SU-DHL-6 (cell line): ENCODE results near the gene FAT1.

Experiments
- H2AFZ ChIP-seq: fragments of 200-600 bp; sonication (generic); 2 replicates; pipeline ENCODE4 v1.6.1; 2014; ENCODE audit warnings: low read depth, mild to moderate bottlenecking, moderate library complexity, mixed read lengths, antibody characterized with exemption, low read length; ENCODE audit not compliant: severe bottlenecking
- H3F3A ChIP-seq: fragments of 200-600 bp; shearing (Covaris generic); 2 replicates; pipeline ENCODE4 v1.6.0; 2016; ENCODE audit warnings: antibody characterized with exemption, mild to moderate bottlenecking; ENCODE audit not compliant: insufficient read depth
- H3K27ac ChIP-seq: fragments of 200-600 bp; sonication (generic); 2 replicates; pipeline ENCODE4 v1.5.1; 2016; ENCODE audit warnings: low read depth, mild to moderate bottlenecking, low read length, moderate library complexity, mixed read lengths
- H3K27me3 ChIP-seq: fragments of 200-600 bp; sonication (generic), shearing (Covaris generic); 2 replicates; pipeline ENCODE4 v1.6.0; 2014; ENCODE audit warnings: mild to moderate bottlenecking, low read length
- H3K36me3 ChIP-seq: fragments of 200-600 bp; sonication (generic); 2 replicates; pipeline ENCODE4 v1.6.1; 2014; ENCODE audit warnings: mild to moderate bottlenecking, low read length, mixed read lengths
- H3K4me2 ChIP-seq: fragments of 300-600, 200-600 bp; shearing (Covaris generic), sonication (generic); 2 replicates; pipeline ENCODE4 v1.6.0; 2014; ENCODE audit warnings: low read length, low read depth, mild to moderate bottlenecking; ENCODE audit not compliant: poor library complexity, severe bottlenecking
- H3K4me3 ChIP-seq: fragments of 200-600 bp; sonication (generic); 2 replicates; pipeline ENCODE4 v1.5.1; 2014; ENCODE audit warnings: antibody characterized with exemption, low read length, mild to moderate bottlenecking, mixed read lengths; ENCODE audit not compliant: insufficient read depth, poor library complexity, severe bottlenecking
- H3K79me2 ChIP-seq: fragments of 200-600 bp; sonication (generic); 2 replicates; pipeline ENCODE4 v1.6.1; 2014; ENCODE audit warnings: mild to moderate bottlenecking, low read length, moderate library complexity; ENCODE audit not compliant: insufficient read depth
- H3K9ac ChIP-seq: fragments of 200-600 bp; sonication (generic); 2 replicates; pipeline ENCODE4 v1.7.0; 2014; ENCODE audit warnings: mild to moderate bottlenecking, low read length
- H3K9me2 ChIP-seq: fragments of 200-600 bp; sonication (generic); replicated peaks from 2 replicates; pipeline ENCODE4 v1.6.1; 2014; ENCODE audit warnings: low read length; ENCODE audit not compliant: insufficient read depth
- H3K9me3 ChIP-seq: fragments of 200-600 bp; sonication (generic); 2 replicates; pipeline ENCODE4 v1.6.1; 2014; ENCODE audit warnings: low read length, mixed read lengths; ENCODE audit not compliant: insufficient read depth
- H4K20me1 ChIP-seq: fragments of 200-600 bp; sonication (generic); 2 replicates; pipeline ENCODE4 v1.6.1; 2014; ENCODE audit warnings: low read depth, mild to moderate bottlenecking, antibody characterized with exemption, low read length, moderate library complexity, mixed read lengths
- CTCF ChIP-seq: fragments of 200-600 bp; sonication (generic); IDR thresholded peaks from one replicate; pipeline ENCODE4 v1.5.1; 2017; ENCODE audit warnings: antibody characterized with exemption, mild to moderate bottlenecking, low read length, moderate library complexity; ENCODE audit not compliant: insufficient read depth, poor library complexity, severe bottlenecking
- EZH2phosphoT487 ChIP-seq: fragments of 200-600 bp; sonication (generic), shearing (Covaris generic); conservative IDR thresholded peaks from 2 replicates; pipeline ENCODE4 v1.6.1; 2018; ENCODE audit warnings: mild to moderate bottlenecking, antibody characterized with exemption, low read length, moderate library complexity, mixed read lengths

The FAT1 gene

GRCh38 chr4:186653969-186654368 is 69.7 kb downstream of the FAT1 start:
- Histone ChIP-seq H4K20me1 (no peaks in the 10 kb centered on the region), H3K4me3 (no peak overlapping the region), H2AFZ (no peak overlapping the region), H3K4me2 (no peak overlapping the region), H3K27me3 (no peaks in the 10 kb centered on the region), H3K79me2 (no peaks in the 10 kb centered on the region), H3K9me2 (no peaks in the 10 kb centered on the region), H3K36me3 (no peaks in the 10 kb centered on the region), H3K9ac (no peak overlapping the region), H3K27ac (no peak overlapping the region), H3F3A (no peaks in the 10 kb centered on the region), H3K9me3 (no peaks in the 10 kb centered on the region)
- TF ChIP-seq CTCF: no peak
- no peak for TF ChIP-seq EZH2phosphoT487

- Histone ChIP-seq H3K9me3 (no peaks in the 10 kb centered on the region), H3F3A (no peaks in the 10 kb centered on the region), H3K27me3 (no peaks in the 10 kb centered on the region), H3K79me2 (no peaks in the 10 kb centered on the region), H3K9me2 (no peaks in the 10 kb centered on the region), H4K20me1 (no peaks in the 10 kb centered on the region), H3K4me3 (no peak overlapping the region), H3K4me2 (no peak overlapping the region), H3K27ac (no peak overlapping the region), H2AFZ (no peak overlapping the region), H3K9ac (no peak overlapping the region), H3K36me3 (no peaks in the 10 kb centered on the region)
- TF ChIP-seq EZH2phosphoT487 (no peak), CTCF (no peak)
Observed at GRCh38 chr4:186651624-186652023, 72.0 kb downstream of the FAT1 start.

GRCh38 chr4:186651181-186651603 is 72.5 kb downstream of the FAT1 start:
- H2AFZ ChIP-seq: no peak overlapping the region
- no peak overlapping the region for H3K4me3 ChIP-seq
- H4K20me1 ChIP-seq: no peaks in the 10 kb centered on the region
- no peaks in the 10 kb centered on the region for H3K79me2 ChIP-seq
- H3K9me3 ChIP-seq: no peaks in the 10 kb centered on the region
- H3K27ac ChIP-seq: no peak overlapping the region
- H3F3A ChIP-seq: no peaks in the 10 kb centered on the region
- H3K9me2 ChIP-seq: no peaks in the 10 kb centered on the region
- TF ChIP-seq CTCF (no peak), EZH2phosphoT487 (no peak)
- H3K27me3 ChIP-seq: no peaks in the 10 kb centered on the region
- H3K36me3 ChIP-seq: no peaks in the 10 kb centered on the region
- no peak overlapping the region for H3K4me2 ChIP-seq
- no peak overlapping the region for H3K9ac ChIP-seq
